GM19035 (cell line): ENCODE data around the gene VSIR.

ENCODE experiments used
- ATAC-seq: cut with Tn5 transposase; IDR thresholded peaks from one replicate; pipeline ENCODE4 v1.9.1; 2021; ENCODE audit not compliant: unreplicated experiment

The VSIR gene

GRCh38 chr10:71765906-71766716, 7.2 kb downstream of the VSIR start:
- no peak for ATAC-seq

DNA sequence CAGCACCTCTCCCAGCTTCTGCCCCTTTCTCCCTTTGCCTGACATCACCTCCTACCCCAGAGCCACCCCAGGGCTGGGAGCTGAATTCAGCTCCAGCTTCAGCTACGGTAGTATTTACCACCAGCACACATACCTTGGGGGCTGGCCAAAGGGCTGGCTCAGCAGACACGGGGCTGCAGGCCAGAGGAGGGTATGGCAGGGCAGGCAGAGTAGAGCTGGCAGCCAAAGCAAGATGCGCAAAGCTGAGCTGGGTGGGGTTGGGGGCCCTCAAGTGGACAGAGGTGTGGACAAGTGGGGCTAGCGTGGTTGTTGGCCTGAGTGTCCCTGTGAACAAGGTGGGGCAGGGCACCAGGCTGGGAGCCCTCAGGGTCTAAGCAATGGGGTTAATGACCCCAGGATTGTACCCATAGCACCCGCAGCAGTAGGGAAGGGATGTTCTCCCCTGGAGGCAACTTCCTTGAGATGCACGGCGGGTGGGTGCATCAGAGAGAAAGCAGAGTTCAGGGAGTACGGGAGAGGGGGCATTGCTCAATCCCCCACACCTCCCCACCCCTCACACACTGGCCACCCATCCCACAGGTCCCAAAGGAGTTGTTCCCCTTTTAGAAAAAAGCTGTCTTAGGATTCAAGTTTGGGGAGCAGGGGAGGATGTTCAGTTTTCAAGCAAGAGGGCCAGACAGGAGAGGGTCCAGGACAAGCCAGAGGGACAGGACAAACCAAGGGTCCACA, 8.0 kb downstream of the VSIR start:
- no peak for ATAC-seq

DNA sequence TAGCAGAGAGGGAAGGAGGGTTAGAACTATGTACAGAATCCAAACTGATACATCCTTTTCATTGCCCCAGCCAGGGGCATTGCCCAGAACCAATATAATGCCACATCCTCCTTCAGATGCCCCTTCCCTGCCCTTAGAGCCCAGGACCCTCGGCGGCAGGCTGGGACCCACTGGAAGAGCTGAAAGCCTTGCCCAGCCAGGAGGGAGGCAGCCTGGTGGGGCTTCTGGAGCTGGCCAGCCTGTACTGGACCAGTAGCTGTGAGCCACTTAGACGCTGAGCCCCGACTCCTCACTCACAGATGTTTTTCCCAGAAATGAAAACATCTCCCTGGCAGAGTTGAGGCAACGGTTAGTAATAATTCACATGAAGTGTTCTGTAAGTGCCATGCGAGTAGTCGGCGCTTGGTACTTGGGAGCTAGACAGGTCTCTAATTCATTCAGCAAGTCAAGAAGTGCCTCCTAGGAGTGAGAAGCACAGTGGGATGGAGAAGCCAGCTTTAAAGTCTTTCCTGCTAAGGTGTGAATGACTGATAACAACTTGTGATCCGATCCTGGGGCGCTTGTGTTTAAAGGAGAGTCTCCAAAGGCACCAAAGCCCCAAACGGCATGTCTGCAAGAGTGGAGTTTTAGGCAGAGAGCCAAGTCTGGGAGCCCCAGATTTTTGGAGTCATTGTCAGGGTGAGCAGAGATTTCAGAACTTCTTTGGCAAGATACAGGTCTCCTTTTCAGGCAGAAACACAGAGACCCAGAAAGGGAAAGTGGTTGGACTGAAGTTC, 9.8 kb downstream of the VSIR start:
- ATAC-seq = no peak

GRCh38 chr10:71762324-71762723, 11.0 kb downstream of the VSIR start:
- no peak for ATAC-seq

- ATAC-seq = no peak
Observed at GRCh38 chr10:71761541-71762113, 11.7 kb downstream of the VSIR start.

DNA sequence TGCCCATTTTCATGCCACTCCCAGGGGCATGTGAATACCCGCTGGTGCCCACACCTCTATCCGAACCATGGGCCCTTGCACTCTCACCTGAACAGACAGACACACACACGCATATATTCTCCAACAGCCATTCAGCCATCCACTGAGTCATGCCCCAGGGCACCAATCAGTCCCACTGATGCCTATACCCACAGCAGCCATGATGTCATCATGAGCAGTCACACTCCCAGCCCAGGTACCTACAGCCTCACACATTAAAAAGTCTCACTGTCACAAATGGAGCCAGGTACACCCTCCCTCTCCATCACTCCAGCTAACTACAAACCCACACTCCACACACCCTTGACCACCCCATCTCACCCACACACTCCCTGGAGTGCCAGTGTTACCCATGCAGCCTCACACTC, 12.2 kb downstream of the VSIR start:
- no peak for ATAC-seq

GRCh38 chr10:71757399-71757922, 15.9 kb downstream of the VSIR start:
- ATAC-seq = no peak

DNA sequence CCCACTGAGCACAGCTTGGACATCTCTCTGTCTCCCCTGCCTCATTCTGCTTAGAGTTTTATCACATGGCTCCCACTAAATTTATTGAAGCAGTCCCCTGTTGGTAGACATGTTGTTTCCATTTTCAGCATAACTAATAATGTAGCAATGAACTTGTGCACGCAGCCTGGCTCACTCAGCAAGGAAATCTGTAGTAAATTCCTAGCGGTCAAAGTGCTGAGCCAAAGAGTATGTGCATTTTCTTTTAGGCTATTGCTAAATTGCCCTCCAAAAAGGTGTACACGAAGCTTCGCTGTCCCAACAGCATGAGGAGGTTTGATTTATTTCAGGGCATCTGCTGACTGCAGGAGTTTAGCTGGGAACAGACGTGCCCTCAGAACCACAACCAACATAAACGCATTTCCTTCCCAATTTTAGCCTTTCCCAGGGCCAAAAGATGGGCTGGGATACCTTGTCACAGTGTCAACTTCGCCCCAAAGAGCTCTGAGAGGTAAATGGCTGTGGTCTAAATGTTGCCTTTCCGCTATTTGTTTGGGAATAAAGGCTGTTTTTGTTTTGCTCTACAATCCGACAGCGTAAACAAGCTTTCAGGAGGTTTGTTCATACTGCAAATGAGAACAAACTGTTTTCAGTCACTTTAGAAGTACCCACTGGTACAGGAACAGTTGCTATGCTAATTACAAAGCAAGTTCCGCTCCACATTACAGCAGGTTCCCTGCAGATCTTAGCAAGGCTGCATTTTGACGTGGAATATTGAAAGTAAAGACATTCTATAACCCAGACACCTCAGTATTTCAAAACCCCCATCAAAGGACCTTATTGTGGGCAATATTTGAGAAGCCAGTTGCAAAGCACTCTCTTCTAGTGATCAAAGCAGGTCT, 16.8 kb downstream of the VSIR start:
- no peak for ATAC-seq

GRCh38 chr10:71755179-71755879, 18.0 kb downstream of the VSIR start:
- ATAC-seq = no peak

DNA sequence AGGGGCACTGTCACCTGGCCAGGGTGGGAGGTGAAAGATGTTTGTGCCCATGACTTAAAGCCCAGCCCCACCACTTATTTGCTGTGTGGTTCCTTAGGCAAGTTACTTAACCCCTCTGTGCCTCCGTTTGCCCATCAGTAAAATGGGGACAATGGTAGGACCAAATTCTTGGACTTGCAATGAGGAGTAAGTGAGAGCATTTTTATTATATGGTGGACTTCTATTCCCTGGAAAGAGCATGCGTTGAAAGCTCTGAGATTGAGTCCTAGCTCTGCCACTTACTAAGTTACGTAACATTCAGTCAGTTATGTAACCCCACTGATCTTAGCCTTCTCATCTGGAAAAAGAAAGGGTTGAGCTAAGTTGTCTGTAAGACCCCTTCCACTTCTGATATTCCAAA, 18.8 kb downstream of the VSIR start:
- ATAC-seq = no peak

DNA sequence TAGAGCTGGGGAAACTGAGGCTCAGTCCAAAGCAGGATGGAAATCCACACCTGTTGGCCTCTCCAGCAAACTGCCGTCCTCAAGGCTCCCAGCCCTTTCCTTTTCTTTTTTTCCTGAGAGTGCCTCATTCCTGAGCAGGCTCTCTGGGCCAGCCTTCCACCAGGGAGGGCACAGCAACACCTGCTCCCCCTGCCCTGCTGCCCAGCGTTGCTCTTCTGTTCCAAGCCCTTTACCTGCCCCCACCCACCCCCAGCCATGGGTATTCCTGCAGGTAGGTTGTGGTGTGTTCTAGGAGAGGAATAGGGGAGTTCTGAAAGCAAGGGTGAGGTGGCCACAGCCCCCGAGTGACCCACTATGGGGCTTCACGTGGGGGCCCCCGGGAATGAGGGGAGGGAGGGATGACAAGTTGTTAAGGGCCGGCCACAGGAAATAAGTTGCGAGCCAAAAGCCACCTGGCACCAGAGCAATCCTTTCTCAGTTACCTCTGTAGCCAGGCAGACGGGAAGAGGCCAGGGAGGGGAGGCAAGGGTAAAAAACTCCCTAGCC, 19.3 kb downstream of the VSIR start:
- ATAC-seq = no peak

- ATAC-seq = no peak
Observed at GRCh38 chr10:71753091-71753959, 20.0 kb downstream of the VSIR start.

DNA sequence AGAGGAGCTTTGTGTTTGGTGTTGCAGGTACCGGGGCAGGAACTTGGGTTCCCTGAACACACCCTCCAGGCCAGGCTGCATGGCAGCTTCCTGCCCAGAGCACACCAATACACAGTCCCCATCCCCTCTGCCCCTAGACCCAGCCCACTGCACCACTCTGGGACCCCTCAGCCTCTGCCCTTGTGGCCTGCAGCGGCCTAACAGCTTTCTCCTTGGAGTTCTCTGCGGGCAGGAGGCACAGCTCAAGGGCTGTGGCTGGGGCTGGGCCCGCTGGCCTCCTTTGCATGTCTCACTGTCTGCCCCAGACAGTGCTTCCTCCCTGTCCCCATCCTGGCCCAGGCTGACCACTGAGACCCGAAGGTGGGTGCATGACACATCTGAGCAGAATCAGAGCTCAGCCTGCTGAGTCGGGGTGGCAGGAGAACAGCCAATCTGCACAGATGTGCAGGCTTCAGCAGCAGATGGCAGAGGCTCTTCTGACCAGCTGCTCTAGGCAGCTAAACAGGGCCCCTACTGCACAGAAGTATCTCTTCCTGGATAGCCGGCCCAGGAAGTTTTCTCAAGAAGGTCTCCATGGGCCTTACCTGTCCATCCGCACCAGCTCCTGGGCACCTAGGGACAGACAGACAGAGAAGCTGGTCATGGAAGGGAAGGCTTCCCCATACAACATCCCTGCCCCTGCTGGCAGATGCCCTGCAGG, 20.8 kb downstream of the VSIR start:
- ATAC-seq = no peak

DNA sequence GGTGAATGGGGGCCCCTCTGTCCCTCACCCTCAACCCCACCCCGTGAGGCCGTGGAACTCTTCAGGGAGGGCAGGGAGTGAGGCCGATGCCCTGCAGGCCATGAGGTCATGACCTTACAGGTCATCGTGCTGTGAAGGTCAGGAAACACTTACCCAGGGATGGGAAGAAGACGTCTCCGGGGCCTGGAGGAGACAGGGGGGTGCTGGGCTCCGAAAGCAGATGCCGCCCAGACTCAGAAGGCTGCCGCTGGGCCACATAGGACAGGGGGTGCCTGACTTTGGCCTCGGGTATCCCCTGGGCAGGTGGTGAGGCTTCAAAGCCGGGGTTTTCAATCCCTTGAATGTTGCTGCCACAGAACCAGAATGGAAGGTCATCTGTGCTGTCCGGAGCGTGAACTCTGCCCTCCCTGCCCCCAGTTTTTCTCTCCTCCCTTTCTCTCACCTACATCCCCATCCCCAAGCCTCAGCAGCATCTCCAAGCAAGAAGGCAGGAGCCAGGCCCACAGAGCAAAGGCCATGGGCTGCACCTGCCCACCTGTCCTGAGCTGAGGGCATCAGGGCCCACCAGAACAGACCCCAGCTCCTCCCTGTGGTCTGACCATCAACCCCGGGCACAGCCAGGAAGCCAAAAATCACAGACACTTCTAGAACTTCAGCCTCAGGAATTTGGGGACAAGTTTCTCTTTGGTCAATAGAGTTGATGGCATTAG, 21.6 kb downstream of the VSIR start:
- no peak for ATAC-seq

- no peak for ATAC-seq
Observed at GRCh38 chr10:71750986-71751385, 22.3 kb downstream of the VSIR start.

GRCh38 chr10:71750124-71750841, 23.0 kb downstream of the VSIR start:
- ATAC-seq = no peak
